ENCODE data around the gene PIK3R6.

DNA sequence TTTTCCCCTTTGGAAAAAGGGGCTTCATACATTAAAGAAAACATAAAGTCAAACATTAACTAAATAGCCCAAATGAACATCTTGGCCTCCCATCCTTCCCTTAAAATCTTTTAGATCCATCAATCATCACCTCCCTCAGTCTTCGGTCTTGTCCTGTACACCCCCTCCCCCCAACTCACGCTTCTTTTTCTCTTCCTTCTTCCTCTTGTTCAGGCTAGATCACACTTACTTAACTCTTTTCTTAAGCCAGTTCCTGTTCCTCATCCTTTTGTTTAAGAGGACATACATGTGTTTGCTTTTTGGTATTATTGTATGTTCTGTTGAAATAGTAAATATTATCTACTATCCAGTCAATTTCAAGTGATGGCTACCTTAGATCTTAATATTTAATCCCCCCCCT is 73.8 kb downstream of the PIK3R6 start:
- no peak for TF ChIP-seq EZH2 (IDR thresholded peaks at IDR 0.05)
- TF ChIP-seq POLR2AphosphoS5 (IDR thresholded peaks at IDR 0.05; ENCODE audit: borderline replicate concordance, low read depth, low read length) = no peak
